GM18502 (cell line): ENCODE data around the gene SAMD9.
A peak's percentile ranks its signal among the peaks of the same experiment; 100 is the strongest.
"Not testable (repeated sequence)": the region's sequence is repeated elsewhere in the genome, so short reads cannot be mapped to it uniquely, and the experiment has no call there.

Source experiments
- ATAC-seq: cut with Tn5 transposase; IDR thresholded peaks from one replicate; pipeline ENCODE4 v1.9.1; 2021; ENCODE audit warnings: mild to moderate bottlenecking; ENCODE audit not compliant: unreplicated experiment, poor library complexity

SAMD9 gene

DNA sequence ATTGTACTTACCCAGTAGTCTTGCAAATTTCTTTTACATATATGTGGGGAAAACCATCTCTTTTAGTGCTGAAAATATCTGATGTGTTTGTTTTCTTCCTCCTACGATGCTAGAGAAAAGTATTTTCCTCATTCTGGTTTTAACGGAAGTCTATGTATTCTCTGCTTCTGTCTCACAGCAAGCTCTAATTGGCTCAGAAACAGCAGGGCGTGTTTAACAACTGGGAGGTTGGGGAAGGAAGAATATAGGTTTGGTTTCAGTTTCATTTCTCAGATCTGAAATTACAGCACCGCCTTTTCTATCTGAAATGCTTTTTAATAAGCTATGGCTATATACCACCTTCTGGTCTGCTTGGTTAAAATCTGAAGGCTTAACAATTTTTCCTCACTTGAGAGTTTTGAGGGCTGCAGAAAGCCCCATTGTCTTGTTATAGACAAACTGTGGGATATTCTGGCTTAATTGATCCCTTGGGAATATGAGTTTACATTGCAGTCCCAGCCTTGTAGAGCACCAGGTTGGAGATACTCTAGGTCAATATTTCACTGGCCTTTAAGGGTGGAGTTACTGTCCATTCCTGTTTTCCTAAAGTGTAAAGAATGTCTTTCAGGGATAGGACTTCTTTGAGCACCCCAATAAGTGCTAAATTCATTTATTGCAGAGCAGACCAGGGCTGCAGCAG is at the start of gene SAMD9:
Gene SAMD9 (minus strand): TSS at position 128 of the 679 bp plus-strand sequence. CDS start 11,882 bp downstream, outside the sequence.
- peak; percentile 100 for ATAC-seq

DNA sequence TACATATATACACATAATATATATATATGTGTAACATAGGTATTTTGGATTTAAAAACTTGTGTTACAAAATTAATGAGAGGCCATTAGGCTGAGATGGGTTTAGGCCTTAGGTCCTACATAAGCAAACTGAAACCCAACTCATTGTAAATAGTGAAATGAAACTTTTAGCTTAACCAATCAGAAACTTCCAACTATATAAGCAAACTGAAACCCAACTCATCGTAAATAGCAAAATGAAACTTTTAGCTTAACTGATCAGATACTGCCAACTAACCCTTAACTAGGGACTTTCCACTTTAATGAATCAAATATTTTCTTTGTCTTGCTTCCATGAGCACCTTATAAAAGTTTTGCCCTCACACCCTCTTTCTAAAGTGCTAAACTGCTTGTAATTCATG is 47.7 kb upstream of the SAMD9 start:
- peak; percentile 99 for ATAC-seq

DNA sequence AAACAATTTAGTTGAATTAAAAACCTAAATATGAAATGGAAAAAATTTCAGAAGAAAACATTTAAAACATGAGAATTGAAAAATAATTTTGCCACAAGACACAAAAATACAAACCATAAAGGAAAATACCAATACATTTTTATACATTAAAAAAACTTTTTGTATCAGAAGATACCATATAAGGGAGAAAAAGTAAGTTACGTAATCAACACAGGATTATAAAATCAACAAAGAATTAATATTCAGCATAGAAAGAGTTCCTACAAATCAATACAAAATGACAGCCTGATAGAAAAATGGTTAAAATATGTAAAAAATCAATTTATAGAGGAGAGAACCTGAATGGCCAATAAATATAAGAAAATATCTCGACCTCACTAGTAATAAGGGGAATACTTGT is 47.0 kb upstream of the SAMD9 start:
- ATAC-seq, result no peak

DNA sequence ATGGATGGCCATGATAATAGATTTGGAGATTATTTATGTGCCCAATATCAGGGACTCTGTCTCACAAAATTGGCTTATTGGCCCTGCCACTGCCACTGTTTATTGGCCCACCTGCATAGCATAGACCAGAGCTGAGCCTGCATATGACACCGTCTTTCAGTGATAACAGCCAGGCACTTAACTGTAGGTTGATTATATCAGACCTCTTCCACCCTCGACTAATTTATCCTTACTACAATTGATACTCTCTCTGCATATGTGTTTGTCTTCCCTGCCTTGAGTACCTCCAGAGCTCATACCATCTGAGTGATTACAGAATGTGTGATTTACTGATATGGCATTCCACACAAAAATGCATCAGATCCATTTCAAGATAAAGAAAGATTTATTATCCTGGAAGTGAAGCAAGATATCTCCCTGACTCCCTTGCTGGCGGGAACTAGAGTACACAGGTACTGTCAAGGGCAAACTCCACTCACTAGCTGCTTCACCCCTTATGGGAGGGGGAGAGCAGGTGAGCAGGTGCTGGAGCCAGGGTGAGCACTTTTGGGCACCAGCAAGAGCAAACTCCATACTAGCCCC is 43.5 kb upstream of the SAMD9 start:
- no peak for ATAC-seq

DNA sequence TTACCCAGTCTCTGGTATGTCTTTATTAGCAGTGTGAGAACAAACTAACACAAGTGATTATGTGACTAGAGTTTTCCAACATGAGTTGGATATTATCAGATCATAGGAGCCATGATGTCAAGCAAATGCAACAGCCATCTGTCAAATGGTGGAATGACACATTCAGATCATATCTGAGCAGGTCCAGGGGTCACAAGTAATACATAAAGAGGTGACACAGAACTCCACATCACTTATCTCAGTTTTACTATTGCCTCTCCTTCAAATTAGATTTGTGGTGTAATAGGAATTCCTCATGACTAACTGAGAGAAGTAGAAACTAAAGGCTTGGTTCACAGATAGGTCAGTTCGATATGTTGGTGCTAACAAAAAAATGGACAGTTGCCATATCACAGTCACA is 42.6 kb upstream of the SAMD9 start:
- ATAC-seq, result no peak

DNA sequence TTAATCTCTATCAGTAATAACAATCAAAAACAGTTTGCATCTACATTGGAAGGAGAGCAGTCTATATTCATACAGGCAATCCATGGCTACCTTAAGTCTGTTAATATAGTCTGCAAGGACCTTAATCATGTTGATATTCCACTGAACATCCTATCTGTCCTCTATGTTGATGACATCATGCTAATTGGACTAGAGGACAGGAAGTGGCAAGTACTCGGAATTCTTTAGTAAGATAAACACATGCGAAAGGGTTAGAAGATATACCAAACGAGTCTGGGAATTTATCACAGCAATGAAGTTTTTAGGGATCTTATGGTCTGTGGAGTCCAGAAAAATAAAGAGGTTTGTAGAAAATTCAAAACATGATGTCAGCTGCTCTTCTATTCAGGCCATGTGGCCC is 41.7 kb upstream of the SAMD9 start:
- no peak for ATAC-seq

DNA sequence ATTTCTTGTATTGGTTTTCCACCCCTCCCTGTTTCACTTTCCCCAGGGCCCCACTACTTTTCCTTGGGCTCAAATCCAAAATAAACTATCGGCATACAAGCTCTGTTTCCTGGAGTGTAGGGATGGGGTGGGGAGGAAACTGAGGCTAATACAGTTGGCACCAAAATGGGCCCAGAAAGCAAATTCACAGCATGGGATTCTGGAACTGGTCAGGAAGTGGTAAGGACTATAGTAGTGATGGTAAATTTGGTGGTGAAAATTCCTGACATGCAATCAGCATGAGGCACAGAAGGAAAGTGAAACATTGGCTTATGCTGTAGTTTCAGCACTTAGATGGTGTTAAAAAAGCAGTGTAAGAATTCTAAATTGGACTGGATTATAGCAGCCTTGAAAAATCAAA is 39.1 kb upstream of the SAMD9 start:
- ATAC-seq, result no peak

DNA sequence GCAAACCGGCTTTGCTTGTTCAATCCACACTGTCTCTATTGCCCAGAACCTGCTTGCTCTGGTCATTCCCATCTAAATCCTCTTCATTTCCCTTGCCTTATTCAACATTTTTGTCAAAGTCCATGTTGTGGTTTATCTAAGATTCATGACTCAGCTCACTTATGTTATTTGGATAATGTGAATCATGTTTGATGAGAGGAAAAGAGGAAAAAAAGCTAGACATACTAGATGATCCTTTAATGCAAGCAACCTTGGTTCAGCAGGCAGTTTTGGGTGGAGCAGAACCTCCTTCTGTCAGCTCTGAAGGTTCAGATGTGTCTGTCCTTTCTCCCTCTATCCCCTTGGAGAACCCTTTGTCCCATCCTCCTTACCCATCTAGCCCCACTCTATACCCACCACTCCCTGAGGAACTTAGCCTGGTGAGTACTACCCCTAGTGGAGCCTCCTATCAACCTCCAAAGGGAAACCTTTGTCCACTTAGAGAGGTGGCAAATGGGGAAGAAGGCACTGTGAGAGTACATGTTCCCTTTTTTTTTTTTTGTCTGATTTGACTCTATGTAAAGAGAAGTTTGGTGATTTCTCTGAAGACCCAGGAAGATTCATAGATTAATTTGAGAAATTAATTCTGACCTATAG is 32.5 kb upstream of the SAMD9 start:
- no peak for ATAC-seq

DNA sequence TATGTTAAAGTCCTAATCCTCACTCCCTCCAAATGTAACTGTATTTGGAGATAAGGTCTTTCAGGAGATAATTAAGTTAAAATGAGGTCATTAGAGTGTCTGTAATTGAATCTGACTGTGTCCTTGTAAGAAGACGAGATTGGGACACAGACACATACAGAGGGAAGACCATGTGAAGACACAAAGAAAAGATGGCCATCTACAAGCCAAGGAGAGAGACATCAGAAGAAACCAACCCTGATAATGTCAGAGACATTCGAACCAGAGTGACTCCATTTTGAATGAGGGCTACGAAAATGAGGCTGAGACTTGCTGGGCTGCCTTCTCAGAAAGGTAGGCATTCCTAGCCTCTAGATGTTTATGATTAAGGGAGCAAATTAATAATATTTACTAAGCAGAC is 30.9 kb upstream of the SAMD9 start:
- ATAC-seq, result no peak

DNA sequence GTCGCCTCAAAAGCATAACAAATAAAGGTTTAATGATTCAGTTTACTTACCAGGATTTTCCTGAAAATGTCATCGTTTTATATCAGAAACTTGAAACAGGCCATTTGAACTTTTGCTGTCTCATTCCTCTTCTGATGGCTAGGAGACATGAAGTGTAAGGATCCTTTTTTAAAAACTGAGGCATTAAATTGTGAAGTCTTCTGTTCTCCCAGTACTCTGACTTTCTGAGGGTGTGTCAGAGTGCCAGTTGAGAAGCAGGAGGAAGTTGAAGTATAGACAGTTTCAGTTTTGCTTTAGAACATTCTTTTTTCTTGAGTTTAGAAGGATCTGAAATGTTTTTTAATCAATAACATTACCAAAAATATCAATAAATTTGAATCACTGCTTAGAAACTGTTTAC is 30.4 kb upstream of the SAMD9 start, which contains the start of gene SAMD9L:
Gene SAMD9L (minus strand): TSS at position 242 of the 400 bp plus-strand sequence. CDS start 12,414 bp downstream, outside the sequence.
- peak; percentile 68 for ATAC-seq

DNA sequence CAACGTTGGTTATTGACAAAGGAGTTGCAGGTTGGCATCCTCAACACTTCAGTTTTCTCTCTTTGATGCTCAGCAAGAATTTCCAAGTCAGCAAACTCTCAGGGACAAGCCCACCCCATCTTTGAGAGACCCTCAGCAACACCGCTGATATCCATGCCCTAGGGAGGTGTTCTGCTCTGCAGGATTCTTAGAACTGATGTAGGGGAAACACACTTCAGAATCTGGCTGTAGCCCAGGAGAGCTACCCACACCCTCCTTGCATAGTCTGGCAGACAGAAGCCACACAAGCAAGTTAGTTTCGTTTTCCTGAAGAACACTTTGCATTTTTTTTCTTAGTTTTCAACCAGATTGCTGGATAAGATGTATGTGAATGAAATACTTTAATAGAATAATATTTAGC is 29.6 kb upstream of the SAMD9 start:
- peak; percentile 85 for ATAC-seq

DNA sequence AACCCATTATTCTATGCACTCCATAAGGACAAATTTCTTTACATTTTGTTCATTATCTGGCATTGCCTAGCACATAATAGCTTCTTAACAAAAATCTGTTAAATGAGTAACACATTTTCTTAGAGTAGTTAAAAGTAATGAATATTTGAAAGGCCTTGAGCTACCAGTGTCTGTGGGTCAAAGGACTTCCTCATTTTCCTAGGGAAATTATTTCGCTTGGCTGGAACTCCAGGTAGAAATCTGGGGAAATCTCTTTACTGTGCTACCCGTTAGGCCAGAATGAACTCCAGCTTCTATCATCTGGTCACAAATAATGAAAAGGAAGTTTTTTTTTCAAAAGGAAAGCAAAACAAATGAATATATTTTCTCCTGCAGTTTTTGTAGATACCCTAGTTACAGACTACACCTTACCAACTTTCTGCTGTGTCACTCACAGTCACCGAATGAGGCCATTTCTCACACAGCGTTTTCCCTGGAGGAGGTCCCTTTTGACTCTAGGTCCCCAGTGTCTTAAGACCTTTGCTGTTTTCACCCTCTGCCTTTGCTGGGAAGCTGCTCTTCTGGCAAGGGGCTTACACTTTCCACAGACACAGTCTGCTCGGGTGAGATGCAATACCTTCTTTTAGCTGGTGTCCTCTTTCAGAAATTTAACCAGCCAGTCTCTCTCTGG is 28.8 kb upstream of the SAMD9 start:
- peak; percentile 41 for ATAC-seq

DNA sequence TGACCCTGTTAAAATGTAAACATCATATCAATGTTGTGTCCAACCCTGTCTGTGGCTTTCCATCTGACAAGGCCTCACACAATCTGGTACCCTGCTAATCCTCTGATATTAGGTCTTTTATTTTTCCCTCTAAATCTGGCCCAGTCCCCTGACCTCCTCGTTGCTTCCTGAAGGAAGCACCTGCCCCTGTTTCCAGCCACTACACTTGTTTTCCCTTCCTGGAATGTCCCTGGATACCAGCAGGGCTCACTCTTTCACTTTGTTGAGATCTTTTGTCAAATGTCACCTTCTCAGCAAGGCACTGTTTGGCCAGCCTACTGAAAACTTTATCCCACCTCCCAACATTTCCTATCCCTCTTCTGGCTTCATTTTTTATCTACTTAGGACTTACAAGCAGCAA is 28.3 kb upstream of the SAMD9 start:
- ATAC-seq, result no peak

DNA sequence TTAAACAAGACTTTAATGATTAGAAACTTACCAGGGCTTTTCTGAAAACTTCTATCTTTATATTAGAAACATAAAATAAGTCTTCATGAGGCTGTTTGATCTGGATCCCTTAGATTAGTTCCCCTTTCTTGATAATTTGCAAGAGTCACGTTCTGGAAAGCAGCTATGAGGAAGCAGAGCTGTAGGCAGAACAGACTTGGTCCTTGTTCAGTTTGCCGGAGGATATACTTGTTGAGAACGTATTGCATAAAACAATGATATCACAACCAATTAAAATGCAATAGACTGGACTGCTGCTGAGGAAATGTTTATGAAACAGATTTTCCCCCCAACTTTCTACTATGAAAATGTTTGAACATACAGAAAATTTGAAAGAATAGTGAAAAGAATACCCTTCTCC is 27.6 kb upstream of the SAMD9 start:
- no peak for ATAC-seq

DNA sequence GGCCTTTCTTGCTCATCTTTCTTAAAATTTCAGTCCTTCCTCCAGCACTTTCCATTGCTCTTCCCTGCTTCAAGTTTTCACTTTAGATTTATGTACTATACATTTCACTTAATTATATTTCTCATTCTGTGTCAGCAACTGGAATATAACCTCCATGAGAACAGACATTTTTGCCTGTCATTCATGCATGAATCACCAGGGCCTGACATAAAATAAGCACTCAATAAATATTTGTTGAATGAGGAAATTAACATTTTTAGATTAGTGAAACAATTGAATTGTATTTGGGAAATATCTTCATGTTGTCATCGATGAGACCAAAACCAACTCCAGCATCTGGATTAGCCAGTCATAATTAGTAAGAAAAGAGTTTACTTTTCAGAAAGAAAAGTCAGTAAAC is 24.3 kb upstream of the SAMD9 start:
- ATAC-seq, result no peak

DNA sequence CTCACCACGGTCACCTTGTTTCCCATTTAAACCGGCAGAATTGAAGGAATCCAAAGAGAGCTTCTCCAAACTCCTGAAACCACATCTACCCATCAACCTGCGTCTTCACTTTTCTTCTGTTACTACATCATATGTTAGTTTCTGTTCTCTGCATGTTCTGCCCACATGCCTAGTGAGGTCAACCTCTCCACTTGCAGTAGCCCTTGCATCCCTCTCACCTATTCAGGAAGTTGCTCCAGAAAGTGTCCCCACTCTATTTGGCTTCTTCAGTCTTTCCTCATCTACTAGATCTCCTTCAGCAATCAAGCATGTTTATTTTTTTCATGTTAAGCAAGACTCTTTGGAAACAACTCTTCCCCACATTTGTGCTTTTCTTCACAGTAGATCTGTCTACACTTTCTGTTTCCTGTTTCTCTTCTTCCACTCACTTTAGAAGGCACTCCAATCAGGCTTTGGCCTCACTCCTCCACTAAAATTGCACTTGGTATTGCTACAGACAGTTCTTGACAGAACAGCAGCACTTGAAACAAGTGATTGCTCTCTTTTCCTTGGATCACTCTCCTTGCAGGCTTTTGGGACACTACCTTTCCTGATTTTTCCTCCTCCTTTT is 22.9 kb upstream of the SAMD9 start:
- no peak for ATAC-seq

DNA sequence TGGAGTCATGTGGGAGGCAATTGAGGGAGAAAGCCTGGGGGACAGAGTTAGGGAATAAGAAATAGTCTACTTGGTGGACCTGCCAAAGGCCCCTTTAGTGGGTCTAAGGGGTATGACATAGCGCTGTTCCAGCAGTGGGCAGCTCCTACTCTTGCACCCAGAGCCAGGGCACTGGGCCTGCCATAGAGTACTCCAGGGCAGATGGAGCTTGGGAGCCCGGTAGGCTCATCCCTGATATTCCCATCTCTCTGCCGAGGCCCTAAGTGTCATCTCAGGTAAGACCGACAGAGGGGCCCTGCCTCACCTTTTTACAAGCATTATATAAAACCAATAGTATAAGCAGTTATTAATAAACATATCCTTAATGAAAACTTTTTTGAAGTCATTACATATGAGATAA is 20.8 kb upstream of the SAMD9 start:
- no peak for ATAC-seq

DNA sequence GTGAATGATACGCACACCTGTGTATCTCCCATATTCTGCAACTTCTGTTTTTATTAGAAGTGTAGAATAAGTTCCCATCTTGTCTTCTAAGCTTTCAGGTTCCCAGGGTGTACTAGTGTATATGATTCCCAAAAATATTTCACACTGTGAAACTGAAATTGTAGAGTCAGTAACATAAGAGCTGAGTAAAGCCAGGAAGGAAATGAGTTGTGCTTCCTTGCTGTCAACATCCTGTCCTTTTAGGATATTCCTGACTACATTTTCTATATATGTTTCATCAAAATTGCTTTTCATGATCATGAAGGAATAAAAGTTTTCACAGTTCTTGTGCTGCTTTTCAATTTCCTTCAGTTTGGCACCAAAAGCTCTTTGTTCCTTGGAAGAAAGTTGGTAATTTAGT is 15.2 kb upstream of the SAMD9 start:
- ATAC-seq, result no peak

DNA sequence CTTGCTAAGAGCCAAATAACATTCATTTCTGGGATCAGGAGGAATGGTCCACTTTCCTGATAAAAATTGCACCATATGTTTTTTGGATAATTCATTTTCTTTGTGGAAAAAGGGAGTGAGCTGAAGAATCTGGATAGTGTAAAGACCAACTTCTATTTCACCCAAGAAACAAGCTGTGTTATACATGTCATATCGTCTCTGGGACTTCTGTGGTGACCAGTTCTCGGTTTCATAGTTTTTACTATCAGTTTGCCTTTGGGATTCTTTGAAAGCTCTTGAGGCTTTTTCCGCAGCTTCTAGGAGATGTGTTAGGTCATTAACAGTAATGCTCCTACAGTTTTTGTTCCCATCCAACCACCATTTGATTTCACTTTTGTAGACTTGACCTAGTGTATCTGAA is 14.4 kb upstream of the SAMD9 start:
- no peak for ATAC-seq

DNA sequence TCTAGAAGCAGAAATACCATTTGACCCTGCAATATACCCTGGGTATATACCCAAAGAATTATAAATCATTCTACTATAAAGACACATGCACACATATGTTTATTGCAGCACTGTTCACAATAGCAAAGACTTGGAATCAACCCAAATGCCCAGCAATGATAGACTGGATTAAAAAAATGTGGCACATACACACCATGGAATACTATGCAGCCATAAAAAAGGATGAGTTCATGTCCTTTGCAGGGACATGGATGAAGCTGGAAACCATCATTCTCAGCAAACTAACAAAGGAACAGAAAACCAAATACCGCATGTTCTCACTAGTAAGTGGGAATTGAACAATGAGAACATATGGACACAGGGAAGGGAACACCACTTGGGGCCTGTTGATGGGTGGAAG is 9.2 kb upstream of the SAMD9 start:
- ATAC-seq, result not testable (repeated sequence)

DNA sequence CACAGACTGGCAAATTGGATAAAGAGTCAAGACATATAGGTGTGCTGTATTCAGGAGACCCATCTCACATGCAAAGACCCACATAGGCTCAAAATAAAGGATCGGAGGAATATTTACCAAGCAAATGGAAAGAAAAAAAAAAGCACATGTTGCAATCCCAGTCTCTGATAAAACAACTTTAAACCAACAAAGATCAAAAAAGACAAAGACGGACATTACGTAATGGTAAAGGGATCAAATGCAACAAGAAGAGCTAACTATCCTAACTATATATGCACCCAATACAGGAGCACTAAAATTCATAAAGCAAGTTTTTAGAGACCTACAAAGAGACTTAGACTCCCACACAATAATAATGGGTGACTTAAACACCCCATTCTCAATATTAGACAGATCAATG is 5.8 kb upstream of the SAMD9 start:
- not testable (repeated sequence) for ATAC-seq
